Keratinocyte (primary cell): ENCODE results near the gene AP2A1. TPM values are rescaled to one million over a fixed set of nuclear protein-coding genes. Genes with fewer than 3 reads are reported as not detected.

Experiments used
- DNase-seq: peaks from one replicate; pipeline ENCODE4 v3.0.0-alpha.2; 2011; ENCODE audit warnings: low read depth, missing footprints, low spot score
- FAIRE-seq: peaks from 2 replicates; lab custom pipeline; 2011; peaks lifted over from hg19 to GRCh38; lab: Jason Lieb, UNC
- H2AFZ ChIP-seq: 2 replicates; pipeline ENCODE4 v1.6.0; 2012; ENCODE audit warnings: low read length, control low read depth, inconsistent platforms; ENCODE audit not compliant: control insufficient read depth
- H3K27ac ChIP-seq: 2 replicates; pipeline ENCODE4 v1.5.1; 2011; ENCODE audit warnings: low read length; ENCODE audit not compliant: control insufficient read depth, insufficient read depth
- H3K27me3 ChIP-seq: 3 replicates; pipeline ENCODE4 v1.6.0; 2011; ENCODE audit warnings: low read length; ENCODE audit not compliant: control insufficient read depth, insufficient read depth; ENCODE audit errors: extremely low read depth
- H3K36me3 ChIP-seq, 2 experiments: 2 replicates in 1 of 2; 3 replicates in 1 of 2; pipeline ENCODE4 v1.5.1; 2011; ENCODE audit warnings: low read length in 2 of 2, mild to moderate bottlenecking in 1 of 2; ENCODE audit not compliant: control insufficient read depth in 2 of 2, insufficient read depth in 2 of 2; ENCODE audit errors: extremely low read depth in 1 of 2
- H3K4me1 ChIP-seq: 3 replicates; pipeline ENCODE4 v1.5.1; 2011; ENCODE audit warnings: low read length; ENCODE audit not compliant: control insufficient read depth, insufficient read depth; ENCODE audit errors: extremely low read depth
- H3K4me2 ChIP-seq: 3 replicates; pipeline ENCODE4 v1.6.0; 2011; ENCODE audit warnings: low read depth, low read length; ENCODE audit not compliant: control insufficient read depth, insufficient read depth; ENCODE audit errors: extremely low read depth
- H3K4me3 ChIP-seq, 3 experiments: fragments of 200-600 bp in 1 of 3; sonication (generic) in 1 of 3; 2 replicates in 2 of 3; 3 replicates in 1 of 3; pipeline ENCODE4 v1.5.1; 2011 to 2016; ENCODE audit warnings: low read length in 3 of 3, mild to moderate bottlenecking in 3 of 3, control low read depth in 2 of 3, inconsistent platforms in 1 of 3, low read depth in 1 of 3, mixed read lengths in 1 of 3, mixed run types in 1 of 3, moderate library complexity in 1 of 3; ENCODE audit not compliant: control insufficient read depth in 2 of 3, insufficient read depth in 2 of 3; ENCODE audit errors: extremely low read depth in 1 of 3
- H3K79me2 ChIP-seq: 2 replicates; pipeline ENCODE4 v1.6.0; 2012; ENCODE audit warnings: low read length; ENCODE audit not compliant: control insufficient read depth, insufficient read depth
- H3K9ac ChIP-seq: 3 replicates; pipeline ENCODE4 v1.6.0; 2011; ENCODE audit warnings: low read length; ENCODE audit not compliant: control insufficient read depth, insufficient read depth; ENCODE audit errors: extremely low read depth
- H3K9me1 ChIP-seq: 3 replicates; pipeline ENCODE4 v1.6.0; 2011; ENCODE audit warnings: low read length; ENCODE audit not compliant: control insufficient read depth, insufficient read depth; ENCODE audit errors: extremely low read depth
- H3K9me3 ChIP-seq: 2 replicates; pipeline ENCODE4 v1.5.1; 2012; ENCODE audit warnings: low read depth, low read length; ENCODE audit not compliant: control insufficient read depth
- H4K20me1 ChIP-seq: 3 replicates; pipeline ENCODE4 v1.6.0; 2011; ENCODE audit warnings: low read length; ENCODE audit not compliant: control insufficient read depth, insufficient read depth; ENCODE audit errors: extremely low read depth
- EZH2 ChIP-seq: IDR thresholded peaks from one replicate; pipeline ENCODE4 v1.6.1; 2012; ENCODE audit warnings: inconsistent platforms, mild to moderate bottlenecking, low read length, moderate library complexity
- dilution Hi-C: fragments of 300-500 bp; cut with MboI; formaldehyde crosslinking; loops from one replicate; pipeline ENCODE4 v1.7.0; 2020; ENCODE audit warnings: low sequenced_read_pairs; ENCODE audit not compliant: extremely low pct_ligation_motif_present
- polyA plus RNA-seq, 5 experiments: library from polyadenylated mRNA; depleted of rRNA in 3 of 5; stranded (reverse) in 3 of 5; stranded (forward) in 1 of 5; unstranded in 1 of 5; fragments of >200 nt; gene quantifications; 1 replicate in 1 of 5; 2 replicates in 3 of 5; 3 replicates in 1 of 5; pipeline versions ENCODE4 v1.2.1 to v1.2.3, GENCODE V29; 2011 to 2012; ENCODE audit warnings: missing spikeins in 2 of 5, low read depth in 1 of 5, low replicate concordance in 1 of 5
- TF ChIP-seq, protein P1 (sequence below), 3 experiments: IDR thresholded peaks in 1 of 3; conservative IDR thresholded peaks in 1 of 3; optimal IDR thresholded peaks in 1 of 3; 2 replicates in 2 of 3; 3 replicates in 1 of 3; pipeline versions ENCODE3 to v1.5.1; 2011; ENCODE audit warnings: low read length in 3 of 3, mild to moderate bottlenecking in 3 of 3, moderate library complexity in 2 of 3, control low read depth in 1 of 3, inconsistent platforms in 1 of 3; ENCODE audit not compliant: insufficient read depth in 2 of 3; ENCODE audit errors: extremely low read depth in 1 of 3

Gene AP2A1
- polyA plus RNA-seq, 1 donor (not counting 4 experiments of a cell fraction or from before 2014, with no cell fraction given), result 36.7 TPM

DNA sequence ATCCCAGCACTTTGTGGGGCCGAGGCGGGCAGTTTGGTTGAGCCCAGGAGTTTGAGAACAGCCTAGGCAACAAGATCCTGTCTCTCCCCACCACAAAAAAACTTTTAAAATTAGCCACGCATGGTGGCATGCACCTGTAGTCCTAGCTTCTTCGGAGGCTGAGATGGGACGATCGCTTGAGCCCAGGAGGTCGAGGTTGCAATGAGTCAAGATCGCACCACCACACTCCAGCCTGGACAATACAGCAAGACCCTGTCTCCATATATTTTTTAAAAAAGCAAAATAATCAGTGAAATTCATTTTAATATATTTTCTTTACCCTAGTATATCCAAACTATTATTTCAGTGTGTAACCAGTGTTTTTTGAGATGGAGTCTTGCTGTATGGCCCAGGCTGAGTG is 8.2 kb downstream of the AP2A1 start:
- dilution Hi-C loops, result no loop called here
- H3K36me3 ChIP-seq, result peaks cover 8 to 13% of the 10 kb centered on the region in 2 experiments
- no peak overlapping the region for H3K27ac ChIP-seq
- DNase-seq (no peak), FAIRE-seq (no peak)
- H4K20me1 ChIP-seq, result peaks cover 5% of the 10 kb centered on the region
- H3K4me1 ChIP-seq, result peaks cover 7% of the 10 kb centered on the region
- no peaks in the 10 kb centered on the region for H3K27me3 ChIP-seq
- H3K9ac ChIP-seq, result no peak overlapping the region
- H3K4me2 ChIP-seq, result no peak overlapping the region
- peaks cover 48% of the 10 kb centered on the region for H3K79me2 ChIP-seq
- H3K4me3 ChIP-seq, result no peak overlapping the region
- H2AFZ ChIP-seq, result no peak overlapping the region
- TF ChIP-seq, protein P1, sequence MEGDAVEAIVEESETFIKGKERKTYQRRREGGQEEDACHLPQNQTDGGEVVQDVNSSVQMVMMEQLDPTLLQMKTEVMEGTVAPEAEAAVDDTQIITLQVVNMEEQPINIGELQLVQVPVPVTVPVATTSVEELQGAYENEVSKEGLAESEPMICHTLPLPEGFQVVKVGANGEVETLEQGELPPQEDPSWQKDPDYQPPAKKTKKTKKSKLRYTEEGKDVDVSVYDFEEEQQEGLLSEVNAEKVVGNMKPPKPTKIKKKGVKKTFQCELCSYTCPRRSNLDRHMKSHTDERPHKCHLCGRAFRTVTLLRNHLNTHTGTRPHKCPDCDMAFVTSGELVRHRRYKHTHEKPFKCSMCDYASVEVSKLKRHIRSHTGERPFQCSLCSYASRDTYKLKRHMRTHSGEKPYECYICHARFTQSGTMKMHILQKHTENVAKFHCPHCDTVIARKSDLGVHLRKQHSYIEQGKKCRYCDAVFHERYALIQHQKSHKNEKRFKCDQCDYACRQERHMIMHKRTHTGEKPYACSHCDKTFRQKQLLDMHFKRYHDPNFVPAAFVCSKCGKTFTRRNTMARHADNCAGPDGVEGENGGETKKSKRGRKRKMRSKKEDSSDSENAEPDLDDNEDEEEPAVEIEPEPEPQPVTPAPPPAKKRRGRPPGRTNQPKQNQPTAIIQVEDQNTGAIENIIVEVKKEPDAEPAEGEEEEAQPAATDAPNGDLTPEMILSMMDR (optimal IDR thresholded peaks at IDR 0.05 in 1 of 3, IDR thresholded peaks at IDR 0.05 in 1 of 3, conservative IDR thresholded peaks at IDR 0.05 in 1 of 3; ENCODE audit: extremely low read depth in 1 of 3, insufficient read depth in 2 of 3, low read length in 3 of 3), result no peak
- TF ChIP-seq EZH2, result no peak
- H3K9me1 ChIP-seq, result peaks cover 3% of the 10 kb centered on the region
- no peaks in the 10 kb centered on the region for H3K9me3 ChIP-seq

DNA sequence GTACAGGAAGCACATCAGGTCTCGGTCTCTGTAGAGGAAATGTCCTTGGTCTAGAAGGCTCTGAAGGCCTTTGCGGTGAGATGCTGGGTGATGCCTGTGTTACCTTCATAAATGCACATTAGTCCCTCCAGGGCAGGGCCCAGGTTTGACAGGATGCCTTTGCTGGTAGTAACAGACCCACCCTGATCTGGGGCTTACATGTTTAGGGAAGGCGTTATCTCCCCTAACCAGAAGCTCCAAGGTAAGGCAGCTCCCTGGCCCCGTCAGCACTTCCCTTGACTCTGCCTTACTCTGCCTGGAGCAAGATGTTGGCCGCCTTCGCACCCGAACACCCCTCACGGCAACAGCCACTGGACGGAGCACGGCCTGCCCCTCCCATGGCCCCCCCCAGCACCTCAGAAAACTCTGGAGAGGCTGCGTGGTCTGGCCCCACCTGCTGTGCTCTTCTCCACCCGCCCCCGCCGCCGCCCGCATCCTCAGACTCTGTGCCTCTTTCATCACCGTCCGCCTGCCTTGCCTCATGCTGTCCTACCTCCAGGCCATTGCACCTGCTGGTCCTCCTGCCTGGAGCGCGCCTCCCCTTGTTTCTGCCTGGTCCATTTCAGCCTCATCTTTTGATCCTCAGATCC is 9.1 kb downstream of the AP2A1 start:
- Histone ChIP-seq H3K27me3 (no peaks in the 10 kb centered on the region), H3K9ac (no peak overlapping the region), H3K4me1 (peaks cover 7% of the 10 kb centered on the region), H3K9me1 (peaks cover 3% of the 10 kb centered on the region), H4K20me1 (peaks cover 5% of the 10 kb centered on the region), H3K4me3 (no peak overlapping the region), H3K36me3 (peaks cover 7 to 10% of the 10 kb centered on the region in 2 experiments), H3K79me2 (peaks cover 40% of the 10 kb centered on the region), H3K4me2 (no peak overlapping the region), H2AFZ (no peak overlapping the region), H3K9me3 (no peaks in the 10 kb centered on the region), H3K27ac (no peak overlapping the region)
- FAIRE-seq (no peak), DNase-seq (no peak)
- dilution Hi-C loops, result no loop called here
- no peak for TF ChIP-seq EZH2
- TF ChIP-seq, protein P1 (optimal IDR thresholded peaks at IDR 0.05 in 1 of 3, IDR thresholded peaks at IDR 0.05 in 1 of 3, conservative IDR thresholded peaks at IDR 0.05 in 1 of 3; ENCODE audit: extremely low read depth in 1 of 3, insufficient read depth in 2 of 3, low read length in 3 of 3), result no peak
